Mesenchymal stem cell (in vitro differentiated cells and primary cell): ENCODE measurements around the gene C22orf42.

ENCODE experiments used
- DNase-seq: peaks from one replicate; pipeline ENCODE4 v3.0.0-alpha.2; 2013
- H2AFZ ChIP-seq: one replicate; pipeline ENCODE4 v1.6.1; 2013; ENCODE audit warnings: low read depth, mild to moderate bottlenecking, control low read depth, inconsistent platforms, low read length, moderate library complexity
- H2AK5ac ChIP-seq: 2 replicates; pipeline ENCODE4 v1.6.1; 2013; ENCODE audit warnings: low read length, moderate library complexity, mild to moderate bottlenecking, inconsistent platforms; ENCODE audit not compliant: severe bottlenecking
- H2BK120ac ChIP-seq: one replicate; pipeline ENCODE4 v1.6.1; 2013; ENCODE audit warnings: low read depth, mild to moderate bottlenecking, inconsistent platforms, low read length, moderate library complexity
- H2BK12ac ChIP-seq, 2 experiments: one replicate each; pipeline ENCODE4 v1.6.1; 2013; ENCODE audit warnings: inconsistent platforms in 2 of 2, low read length in 2 of 2, mild to moderate bottlenecking in 2 of 2, moderate library complexity in 2 of 2, control low read depth in 1 of 2
- H2BK15ac ChIP-seq: one replicate; pipeline ENCODE4 v1.6.1; 2013; ENCODE audit warnings: mild to moderate bottlenecking, low read depth, inconsistent platforms; ENCODE audit not compliant: poor library complexity, severe bottlenecking
- H2BK5ac ChIP-seq: 2 replicates; pipeline ENCODE4 v1.6.1; 2013; ENCODE audit warnings: low read depth, mild to moderate bottlenecking, low read length, control low read depth, inconsistent platforms; ENCODE audit not compliant: poor library complexity, severe bottlenecking
- H3K14ac ChIP-seq, 2 experiments: one replicate each; pipeline ENCODE4 v1.6.1; 2013; ENCODE audit warnings: inconsistent platforms in 2 of 2, low read length in 2 of 2, control low read depth in 1 of 2, mild to moderate bottlenecking in 1 of 2, moderate library complexity in 1 of 2
- H3K18ac ChIP-seq, 2 experiments: one replicate each; pipeline ENCODE4 v1.6.1; 2013; ENCODE audit warnings: inconsistent platforms in 2 of 2, low read length in 2 of 2, control low read depth in 1 of 2, low read depth in 1 of 2, mild to moderate bottlenecking in 1 of 2
- H3K23ac ChIP-seq, 2 experiments: one replicate each; pipeline ENCODE4 v1.6.1; 2013; ENCODE audit warnings: inconsistent platforms in 2 of 2, low read length in 2 of 2, mild to moderate bottlenecking in 2 of 2, moderate library complexity in 2 of 2, control low read depth in 1 of 2
- H3K27ac ChIP-seq: 2 replicates; pipeline ENCODE4 v1.5.1; 2013; ENCODE audit warnings: mild to moderate bottlenecking, moderate library complexity, low read length, control low read depth, inconsistent platforms; ENCODE audit not compliant: poor library complexity, severe bottlenecking
- H3K27me3 ChIP-seq, 2 experiments: 2 replicates each; pipeline versions ENCODE4 v1.6.1 to v1.7.0; 2013; ENCODE audit warnings: low read length in 2 of 2, mild to moderate bottlenecking in 2 of 2, moderate library complexity in 2 of 2, control low read depth in 1 of 2, inconsistent platforms in 1 of 2; ENCODE audit not compliant: control insufficient read depth in 1 of 2, insufficient read depth in 1 of 2
- H3K36me3 ChIP-seq, 2 experiments: 2 replicates each; pipeline versions ENCODE4 v1.6.1 to v1.7.0; 2013; ENCODE audit warnings: low read length in 2 of 2, control low read depth in 1 of 2, inconsistent platforms in 1 of 2, low read depth in 1 of 2, mild to moderate bottlenecking in 1 of 2; ENCODE audit not compliant: insufficient read depth in 2 of 2, control insufficient read depth in 1 of 2
- H3K4ac ChIP-seq, 2 experiments: one replicate each; pipeline ENCODE4 v1.6.1; 2013; ENCODE audit warnings: inconsistent platforms in 2 of 2, low read length in 2 of 2, mild to moderate bottlenecking in 2 of 2, moderate library complexity in 2 of 2, control low read depth in 1 of 2, low read depth in 1 of 2
- H3K4me1 ChIP-seq: 2 replicates; pipeline ENCODE4 v1.6.1; 2013; ENCODE audit warnings: low read depth, low read length, control low read depth; ENCODE audit not compliant: control insufficient read depth, insufficient read depth
- H3K4me2 ChIP-seq: 2 replicates; pipeline ENCODE4 v1.6.1; 2013; ENCODE audit warnings: low read length, mild to moderate bottlenecking, inconsistent platforms; ENCODE audit not compliant: poor library complexity, severe bottlenecking
- H3K4me3 ChIP-seq, 2 experiments: 2 replicates each; pipeline versions ENCODE4 v1.5.1 to v1.7.0; 2013; ENCODE audit warnings: low read length in 2 of 2, mild to moderate bottlenecking in 2 of 2, control low read depth in 1 of 2, low read depth in 1 of 2; ENCODE audit not compliant: insufficient read depth in 1 of 2
- H3K79me1 ChIP-seq: replicated peaks from 2 replicates; pipeline ENCODE4 v1.6.1; 2013; ENCODE audit warnings: mild to moderate bottlenecking, control low read depth, low read length, inconsistent platforms; ENCODE audit not compliant: poor library complexity, severe bottlenecking
- H3K9ac ChIP-seq: 2 replicates; pipeline ENCODE4 v1.7.0; 2013; ENCODE audit warnings: mild to moderate bottlenecking, low read length, moderate library complexity
- H3K9me3 ChIP-seq: 2 replicates; pipeline ENCODE4 v1.7.0; 2013; ENCODE audit warnings: mild to moderate bottlenecking, low read length; ENCODE audit not compliant: control insufficient read depth
- H4K8ac ChIP-seq: one replicate; pipeline ENCODE4 v1.6.1; 2013; ENCODE audit warnings: inconsistent platforms, mild to moderate bottlenecking, low read length, moderate library complexity
- H4K91ac ChIP-seq: one replicate; pipeline ENCODE4 v1.6.1; 2013; ENCODE audit warnings: mild to moderate bottlenecking, low read length, inconsistent platforms
- WGBS: methylation state at CpG from one replicate; pipeline ENCODE4 v1.1.7; 2013; ENCODE audit warnings: mixed read lengths; 5-methylcytosine and 5-hydroxymethylcytosine counted together

Gene C22orf42

DNA sequence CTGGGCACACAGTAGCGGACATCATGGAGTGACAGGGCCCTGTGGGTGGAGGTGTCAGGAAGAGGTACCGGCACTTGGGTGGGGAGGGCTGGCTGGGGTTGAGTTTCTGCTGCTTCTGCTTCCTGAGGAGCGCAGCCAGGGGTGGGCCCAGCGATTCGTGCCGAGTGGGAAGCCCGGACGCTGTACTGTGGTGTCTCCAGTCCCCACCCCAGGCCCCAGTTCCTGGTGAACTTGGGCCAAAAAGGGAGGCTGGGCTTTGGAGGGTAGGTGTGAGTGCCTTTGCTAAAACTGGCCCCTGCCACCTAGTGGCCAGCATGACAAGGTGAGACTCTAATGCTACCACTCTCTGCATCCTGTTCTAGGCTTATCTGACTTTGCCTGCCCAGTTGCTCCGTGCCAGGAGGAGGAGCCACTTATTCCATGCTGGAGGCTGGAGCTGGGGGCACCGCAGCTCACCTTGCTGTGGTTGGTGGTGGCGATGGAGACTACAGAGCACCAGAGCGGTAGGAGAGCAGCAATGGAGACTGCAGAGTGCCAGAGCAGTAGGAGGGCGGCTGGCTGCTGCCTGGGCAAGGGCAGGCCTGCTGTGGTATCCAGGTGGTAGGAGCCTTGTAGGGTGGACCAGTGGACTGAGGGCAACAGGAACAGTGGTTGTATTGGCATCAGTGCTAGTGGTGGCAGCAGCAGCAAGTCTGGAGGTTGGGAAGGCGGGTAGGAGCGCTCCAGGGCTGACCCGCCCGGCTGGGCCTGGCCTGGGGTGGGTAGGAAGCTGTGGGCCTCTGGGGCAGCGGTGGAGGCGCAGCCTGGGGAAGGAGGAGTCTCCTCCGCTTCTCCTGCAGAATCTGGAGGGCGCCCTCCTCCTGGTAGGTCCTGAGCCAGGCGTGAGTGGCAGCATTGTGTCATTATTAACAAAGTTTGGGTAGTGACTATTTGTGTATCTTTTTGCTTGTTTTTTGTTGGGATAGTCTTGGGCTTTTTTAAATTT lies 48.0 kb upstream of the C22orf42 start:
- H3K79me1 ChIP-seq = no peaks in the 10 kb centered on the region
- peaks cover 25% of the 10 kb centered on the region for H3K4me1 ChIP-seq
- H3K27me3 ChIP-seq = peaks cover 25 to 38% of the 10 kb centered on the region in 2 experiments
- H3K9me3 ChIP-seq = no peaks in the 10 kb centered on the region
- H3K23ac ChIP-seq = no peak overlapping the region
- no peak overlapping the region for H4K91ac ChIP-seq
- no peak overlapping the region for H4K8ac ChIP-seq
- H3K4ac ChIP-seq = no peak overlapping the region
- DNase-seq = peak; percentile 5
- no peak overlapping the region for H2BK12ac ChIP-seq
- no peak overlapping the region for H3K14ac ChIP-seq
- no peaks in the 10 kb centered on the region for H3K36me3 ChIP-seq
- no peak overlapping the region for H3K9ac ChIP-seq
- H3K27ac ChIP-seq = no peak overlapping the region
- no peak overlapping the region for H2BK15ac ChIP-seq
- 64% methylated on average over 17 of the region's 22 CpGs for whole genome bisulfite sequencing
- H3K18ac ChIP-seq = no peak overlapping the region
- no peak overlapping the region for H2AK5ac ChIP-seq
- H3K4me3 ChIP-seq = no peak overlapping the region
- H2BK120ac ChIP-seq = no peak overlapping the region
- H2BK5ac ChIP-seq = no peak overlapping the region
- no peak overlapping the region for H2AFZ ChIP-seq
- H3K4me2 ChIP-seq = no peak overlapping the region

GRCh38 chr22:32205974-32206773 lies 47.1 kb upstream of the C22orf42 start:
- H4K8ac ChIP-seq = no peak overlapping the region
- H3K18ac ChIP-seq = no peak overlapping the region
- H3K4me3 ChIP-seq = no peak overlapping the region
- H2BK5ac ChIP-seq = no peak overlapping the region
- H2AFZ ChIP-seq = no peak overlapping the region
- no peak overlapping the region for H3K4me2 ChIP-seq
- no peak overlapping the region for H4K91ac ChIP-seq
- no peak overlapping the region for H3K9ac ChIP-seq
- no peaks in the 10 kb centered on the region for H3K9me3 ChIP-seq
- H2BK12ac ChIP-seq = no peak overlapping the region
- H3K23ac ChIP-seq = no peak overlapping the region
- no peak for DNase-seq
- H3K79me1 ChIP-seq = no peaks in the 10 kb centered on the region
- H2BK15ac ChIP-seq = no peak overlapping the region
- H3K4ac ChIP-seq = no peak overlapping the region
- no peak overlapping the region for H2BK120ac ChIP-seq
- H3K36me3 ChIP-seq = no peaks in the 10 kb centered on the region
- H3K14ac ChIP-seq = no peak overlapping the region
- WGBS = 56% methylated on average over 29 of the region's 30 CpGs
- peaks cover 25% of the 10 kb centered on the region for H3K4me1 ChIP-seq
- peaks cover 33 to 47% of the 10 kb centered on the region in 2 experiments for H3K27me3 ChIP-seq
- H3K27ac ChIP-seq = no peak overlapping the region
- H2AK5ac ChIP-seq = no peak overlapping the region

GRCh38 chr22:32204856-32205722 lies 46.0 kb upstream of the C22orf42 start, which contains the start of gene RFPL2:
RFPL2 (minus strand) TSS chr22:32205073; CDS start chr22:32202451, 2,622 bp downstream.
- Histone ChIP-seq H3K27me3 (peaks cover 33 to 47% of the 10 kb centered on the region in 2 experiments), H4K91ac (no peak within 1 kb of the TSS), H2BK15ac (no peak within 1 kb of the TSS), H2AK5ac (no peak within 1 kb of the TSS), H4K8ac (peak within 1 kb of the TSS; percentile 76), H3K4me2 (peak within 1 kb of the TSS; percentile 6), H3K27ac (no peak within 1 kb of the TSS), H2BK120ac (no peak within 1 kb of the TSS), H3K36me3 (no peaks in the 10 kb centered on the region), H3K4me1 (peaks cover 25% of the 10 kb centered on the region), H3K14ac (no peak within 1 kb of the TSS), H3K4ac (no peak within 1 kb of the TSS), H2BK12ac (no peak within 1 kb of the TSS), H3K9me3 (no peaks in the 10 kb centered on the region), H3K23ac (peak within 1 kb of the TSS in 1 of 2 experiments; percentile 73), H3K4me3 (peak within 1 kb of the TSS; percentile 10 to 38), H2BK5ac (no peak within 1 kb of the TSS), H3K79me1 (no peaks in the 10 kb centered on the region), H3K18ac (no peak within 1 kb of the TSS), H2AFZ (peak within 1 kb of the TSS; percentile 54), H3K9ac (no peak within 1 kb of the TSS)
- 11% methylated on average over 38 of the region's 41 CpGs for WGBS
- peak; percentile 67 for DNase-seq
